B cell (primary cell): ENCODE measurements around the gene ARHGAP4.

Experiments
- EZH2 ChIP-seq: IDR thresholded peaks from 2 replicates; pipeline ENCODE4 v1.6.1; 2012; ENCODE audit warnings: borderline replicate concordance, low read depth, mild to moderate bottlenecking, moderate library complexity, low read length; ENCODE audit not compliant: insufficient read depth, poor library complexity, severe bottlenecking
- TF ChIP-seq, protein P1 (sequence below): fragments of 200-600 bp; IDR thresholded peaks from one replicate; pipeline ENCODE4 v1.8.0; 2022; ENCODE audit warnings: antibody characterized with exemption, mild to moderate bottlenecking

DNA sequence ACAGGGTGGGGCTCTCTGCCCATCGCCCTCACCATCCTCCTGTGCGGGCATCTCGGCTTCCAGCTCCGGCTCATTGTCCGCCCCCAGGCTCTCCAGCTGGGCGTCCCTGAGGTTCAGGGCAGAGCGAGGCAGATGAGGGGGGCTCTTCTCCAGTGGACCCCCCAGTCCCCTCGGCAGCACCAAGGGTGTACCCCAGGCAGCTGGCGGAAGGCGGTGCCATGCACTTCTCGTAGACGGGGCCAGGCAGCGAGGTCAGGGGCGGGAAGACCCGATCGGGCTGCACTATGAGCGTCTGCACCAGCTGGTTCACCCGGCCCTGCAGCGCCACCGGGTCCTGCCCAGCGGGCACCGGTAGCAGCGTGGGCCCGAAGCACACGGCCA lies 16.1 kb downstream of the ARHGAP4 start:
- TF ChIP-seq, protein P1, sequence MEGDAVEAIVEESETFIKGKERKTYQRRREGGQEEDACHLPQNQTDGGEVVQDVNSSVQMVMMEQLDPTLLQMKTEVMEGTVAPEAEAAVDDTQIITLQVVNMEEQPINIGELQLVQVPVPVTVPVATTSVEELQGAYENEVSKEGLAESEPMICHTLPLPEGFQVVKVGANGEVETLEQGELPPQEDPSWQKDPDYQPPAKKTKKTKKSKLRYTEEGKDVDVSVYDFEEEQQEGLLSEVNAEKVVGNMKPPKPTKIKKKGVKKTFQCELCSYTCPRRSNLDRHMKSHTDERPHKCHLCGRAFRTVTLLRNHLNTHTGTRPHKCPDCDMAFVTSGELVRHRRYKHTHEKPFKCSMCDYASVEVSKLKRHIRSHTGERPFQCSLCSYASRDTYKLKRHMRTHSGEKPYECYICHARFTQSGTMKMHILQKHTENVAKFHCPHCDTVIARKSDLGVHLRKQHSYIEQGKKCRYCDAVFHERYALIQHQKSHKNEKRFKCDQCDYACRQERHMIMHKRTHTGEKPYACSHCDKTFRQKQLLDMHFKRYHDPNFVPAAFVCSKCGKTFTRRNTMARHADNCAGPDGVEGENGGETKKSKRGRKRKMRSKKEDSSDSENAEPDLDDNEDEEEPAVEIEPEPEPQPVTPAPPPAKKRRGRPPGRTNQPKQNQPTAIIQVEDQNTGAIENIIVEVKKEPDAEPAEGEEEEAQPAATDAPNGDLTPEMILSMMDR: no peak
- no peak for TF ChIP-seq EZH2
